HepG2 (cell line): Measurements from ENCODE around the gene ACAA2. TPM values are rescaled to one million over a fixed set of nuclear protein-coding genes. Genes with fewer than 3 reads are reported as not detected.

ENCODE experiments used
- ATAC-seq: fragments of 200-7000 bp; cut with Tn5 transposase; 3 replicates; pipeline ENCODE4 v1.9.1; 2020; ENCODE audit warnings: mild to moderate bottlenecking, moderate library complexity
- BruUV-seq: library from RNA; stranded (reverse); fragments of 400-500 nt; replicated peaks from 2 replicates; lab custom pipeline; 2021; lab: Mats Ljungman, UMichigan
- CTCF ChIA-PET: fragments of 300-600 bp; formaldehyde crosslinking; extraction: SDS; loops from one replicate; lab custom pipeline; 2021; ENCODE audit warnings: low total read pairs, inconsistent platforms, low intra/inter-chr PET ratio; lab: Yijun Ruan, JAX
- POLR2A ChIA-PET: fragments of 350-600 bp; sonication (Branson Sonifier 250); formaldehyde crosslinking; loops from one replicate; lab custom pipeline; 2020; ENCODE audit warnings: antibody characterized with exemption, inconsistent platforms; lab: Yijun Ruan, JAX
- DNase-seq: peaks from one replicate; pipeline ENCODE4 v3.0.0-alpha.2; 2015; ENCODE audit warnings: low spot score
- FAIRE-seq: peaks from 3 replicates; lab custom pipeline; 2011; peaks lifted over from hg19 to GRCh38; lab: Jason Lieb, UNC
- H2AFZ ChIP-seq: one replicate; pipeline ENCODE4 v1.6.1; 2011; ENCODE audit warnings: low read length, inconsistent platforms
- H3K27ac ChIP-seq: fragments of 300-600 bp; 3 replicates; pipeline ENCODE4 v1.8.0; 2011; ENCODE audit warnings: mixed run types, mild to moderate bottlenecking, mixed read lengths, low read length, inconsistent platforms; ENCODE audit not compliant: insufficient read depth; ENCODE audit errors: extremely low read length
- H3K27me3 ChIP-seq, 2 experiments: fragments of 200-600 bp in 1 of 2; 2 replicates in 1 of 2; 3 replicates in 1 of 2; pipeline versions ENCODE4 v1.6.0 to v1.8.0; 2011; ENCODE audit warnings: low read length in 2 of 2, mild to moderate bottlenecking in 2 of 2, moderate library complexity in 2 of 2, inconsistent platforms in 1 of 2; ENCODE audit not compliant: insufficient read depth in 2 of 2, control insufficient read depth in 1 of 2
- H3K36me3 ChIP-seq, 2 experiments: fragments of 200-600 bp in 1 of 2; replicated peaks in 1 of 2; 2 replicates in 1 of 2; 3 replicates in 1 of 2; pipeline versions ENCODE4 v1.5.1 to v1.8.0; 2011; ENCODE audit warnings: low read length in 2 of 2, inconsistent platforms in 1 of 2; ENCODE audit not compliant: insufficient read depth in 2 of 2, control insufficient read depth in 1 of 2
- H3K4me1 ChIP-seq: 2 replicates; pipeline ENCODE4 v1.5.1; 2012; ENCODE audit warnings: low read length, inconsistent platforms; ENCODE audit not compliant: insufficient read depth
- H3K4me2 ChIP-seq: 2 replicates; pipeline ENCODE4 v1.6.0; 2011; ENCODE audit warnings: low read depth, low read length, inconsistent platforms
- H3K4me3 ChIP-seq, 3 experiments: fragments of 200-600 bp in 1 of 3; sonication (generic), shearing (Covaris generic) in 1 of 3; replicated peaks in 1 of 3; 2 replicates each; pipeline ENCODE4 v1.5.1; 2011 to 2016; ENCODE audit warnings: low read length in 3 of 3, inconsistent platforms in 2 of 3, low read depth in 2 of 3, mild to moderate bottlenecking in 2 of 3, control low read depth in 1 of 3, mixed read lengths in 1 of 3; ENCODE audit not compliant: insufficient read depth in 1 of 3
- H3K79me2 ChIP-seq: one replicate; pipeline ENCODE4 v1.6.1; 2011; ENCODE audit warnings: low read length, inconsistent platforms; ENCODE audit not compliant: insufficient read depth
- H3K9ac ChIP-seq: 2 replicates; pipeline ENCODE4 v1.6.0; 2011; ENCODE audit warnings: mild to moderate bottlenecking, low read depth, low read length, inconsistent platforms; ENCODE audit not compliant: insufficient read depth
- H3K9me3 ChIP-seq: 2 replicates; pipeline ENCODE4 v1.5.1; 2012; ENCODE audit warnings: mild to moderate bottlenecking, low read length
- H4K20me1 ChIP-seq: 2 replicates; pipeline ENCODE4 v1.6.0; 2011; ENCODE audit warnings: inconsistent platforms, mild to moderate bottlenecking, low read length, moderate library complexity; ENCODE audit not compliant: insufficient read depth
- HIVEP1 ChIP-seq: sonication (generic); formaldehyde crosslinking; IDR thresholded peaks from 2 replicates; pipeline ENCODE4 v1.4.0; 2020; ENCODE audit warnings: mild to moderate bottlenecking, missing genetic modification reagents
- ZBTB7B ChIP-seq: sonication (generic); formaldehyde crosslinking; IDR thresholded peaks from 2 replicates; pipeline ENCODE4 v1.4.0; 2020; ENCODE audit warnings: missing genetic modification reagents
- ZNF280D ChIP-seq: sonication (generic); formaldehyde crosslinking; IDR thresholded peaks from 2 replicates; pipeline ENCODE4 v1.5.1; 2020; ENCODE audit warnings: mild to moderate bottlenecking, missing genetic modification reagents
- ZNF574 ChIP-seq: sonication (generic); formaldehyde crosslinking; IDR thresholded peaks from 2 replicates; pipeline ENCODE4 v1.4.0; 2020; ENCODE audit warnings: missing genetic modification reagents
- ZNF652 ChIP-seq: IDR thresholded peaks from 2 replicates; pipeline ENCODE4 v1.6.1; 2016; ENCODE audit warnings: low read depth, borderline replicate concordance
- WGBS: methylation state at CpG from one replicate; pipeline ENCODE4 v1.1.6; 2017; ENCODE audit warnings: low lambda C conversion rate; 5-methylcytosine and 5-hydroxymethylcytosine counted together
- in situ Hi-C: cut with HindIII; loops from 2 replicates; pipeline ENCODE4 v1.10.0; 2017; ENCODE audit warnings: low pct_unique_long_range_greater_than_20kb; ENCODE audit not compliant: extremely low pct_ligation_motif_present
- intact Hi-C: fragments of 100-400 bp; cut with micrococcal nuclease; formaldehyde crosslinking; loops from one replicate; pipeline ENCODE4 v1.10.0; 2022; ENCODE audit not compliant: unreplicated experiment
- polyA plus RNA-seq, 8 experiments: library from polyadenylated mRNA; depleted of rRNA in 3 of 8; stranded (reverse) in 7 of 8; unstranded in 1 of 8; fragments of >200 nt; fragmentation: Illumina TruSeq in 4 of 8; extraction: Trizol in 4 of 8; gene quantifications; 2 replicates each; pipeline versions ENCODE4 v1.2.1 to v1.2.3, GENCODE V29; 2011 to 2016; ENCODE audit warnings: low read depth in 4 of 8, missing spikeins in 1 of 8, mixed read lengths in 1 of 8; ENCODE audit not compliant: insufficient read depth in 1 of 8
- total RNA-seq, 5 experiments: library from RNA; depleted of rRNA; stranded (reverse); fragments of >200 nt; fragmentation: Illumina TruSeq; extraction: Trizol; gene quantifications; 2 replicates each; pipeline ENCODE4 v1.2.3, GENCODE V29; 2016; ENCODE audit warnings: low read depth in 1 of 5

The ACAA2 gene
- total and polyA plus RNA-seq, 2 of the 13 experiments (the other 11 are each of a cell fraction or from before 2014, with no cell fraction given) = 51.6 to 182 TPM

DNA sequence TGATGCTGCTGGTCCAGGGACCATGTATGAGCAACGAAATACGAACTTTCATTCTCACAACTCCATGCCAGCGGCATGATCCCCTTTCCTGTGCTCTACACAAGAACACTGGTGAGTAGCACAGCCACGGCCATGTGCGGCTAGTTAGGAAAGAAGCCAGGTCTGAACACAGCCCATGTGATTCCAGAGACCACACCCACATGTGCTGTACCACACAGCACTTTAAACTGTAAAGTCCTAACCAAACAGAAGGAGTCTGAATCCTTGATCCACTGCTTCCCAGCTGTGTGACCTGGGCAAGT is 33.0 kb upstream of the ACAA2 start:
- no peaks in the 10 kb centered on the region for H3K9me3 ChIP-seq
- H3K36me3 ChIP-seq = peaks cover 12 to 34% of the 10 kb centered on the region in 2 experiments; a peak in 4 of 5 replicates
- no peak overlapping the region for H3K9ac ChIP-seq
- no peak for ATAC-seq
- in situ Hi-C loops (no loop called here), intact Hi-C loops (no loop called here)
- H4K20me1 ChIP-seq = no peaks in the 10 kb centered on the region
- TF ChIP-seq ZNF280D (CRISPR knock-in tag) = no peak
- no peak for TF ChIP-seq ZNF574 (CRISPR knock-in tag)
- no peak for TF ChIP-seq HIVEP1
- TF ChIP-seq ZBTB7B (CRISPR knock-in tag) = no peak
- no peak for TF ChIP-seq ZNF652 (CRISPR knock-in tag)
- H3K4me1 ChIP-seq = 0 out of 2 replicates have a peak, but pooled peaks cover 14% of the 10 kb centered on the region
- POLR2A ChIA-PET = interaction anchor here (0.8 kb wide), 1 partner anchor 12 kb away, joined by 3 read pairs; no protein-coding TSS in a partner anchor
- no TSS peak for BruUV-seq
- 100% methylated on average over 2 of the region's 5 CpGs for WGBS
- H3K27ac ChIP-seq = no peak overlapping the region
- no peak overlapping the region for H3K4me2 ChIP-seq
- H3K79me2 ChIP-seq = no peaks in the 10 kb centered on the region
- DNase-seq = no peak
- no peak overlapping the region for H2AFZ ChIP-seq
- no peak overlapping the region for H3K4me3 ChIP-seq
- CTCF ChIA-PET = no interaction called here
- no peak for FAIRE-seq
- H3K27me3 ChIP-seq = no peaks in the 10 kb centered on the region
